Colonic mucosa (tissue), 4 donors: Measurements from ENCODE around the gene CLCA2. TPM values are rescaled to one million over a fixed set of nuclear protein-coding genes. Genes with fewer than 3 reads are reported as not detected.
A peak's percentile ranks its signal among the peaks of the same experiment; 100 is the strongest.

Experiments used
- DNase-seq: peaks from one replicate; pipeline ENCODE4 v3.0.0-alpha.2; 2020
- H3K27ac ChIP-seq: fragments of 200-600 bp; one replicate; pipeline ENCODE4 v1.8.0; 2021
- H3K27me3 ChIP-seq: fragments of 200-600 bp; one replicate; pipeline ENCODE4 v1.8.0; 2021
- H3K36me3 ChIP-seq: fragments of 200-600 bp; one replicate; pipeline ENCODE4 v1.8.0; 2021
- H3K4me1 ChIP-seq: fragments of 200-600 bp; one replicate; pipeline ENCODE4 v1.8.0; 2021; ENCODE audit warnings: mild to moderate bottlenecking
- H3K4me3 ChIP-seq: fragments of 200-600 bp; one replicate; pipeline ENCODE4 v1.8.0; 2021
- H3K9ac ChIP-seq, 2 donors: one replicate each; pipeline ENCODE4 v1.7.0; 2013; ENCODE audit warnings: control low read depth in 2 of 2, low read depth in 2 of 2, low read length in 2 of 2
- H3K9me3 ChIP-seq: fragments of 200-600 bp; one replicate; pipeline ENCODE4 v1.8.0; 2021
- intact Hi-C: fragments of 100-400 bp; cut with DNase I; formaldehyde crosslinking; loops from one replicate; pipeline ENCODE4 v1.14.1; 2022
- total RNA-seq, 2 donors: library from RNA; stranded (reverse); fragmentation: NEBNext Ultra II Directional in 1 of 2; extraction: Animal tissue kit (Norgen Biotek cat#: 25700) in 1 of 2; gene quantifications; one replicate each; pipeline ENCODE4 v1.2.1, GENCODE V29; 2021
- TF ChIP-seq, protein P1 (sequence below): fragments of 200-600 bp; IDR thresholded peaks from one replicate; pipeline ENCODE4 v1.8.0; 2022; ENCODE audit warnings: antibody characterized with exemption, mild to moderate bottlenecking
- donor health status: healthy.
- donor health status: DM: no; HTN: no; CAD: no.
- donor health status: DM: no; HTN: no; CAD: no.

The CLCA2 gene, protein sequence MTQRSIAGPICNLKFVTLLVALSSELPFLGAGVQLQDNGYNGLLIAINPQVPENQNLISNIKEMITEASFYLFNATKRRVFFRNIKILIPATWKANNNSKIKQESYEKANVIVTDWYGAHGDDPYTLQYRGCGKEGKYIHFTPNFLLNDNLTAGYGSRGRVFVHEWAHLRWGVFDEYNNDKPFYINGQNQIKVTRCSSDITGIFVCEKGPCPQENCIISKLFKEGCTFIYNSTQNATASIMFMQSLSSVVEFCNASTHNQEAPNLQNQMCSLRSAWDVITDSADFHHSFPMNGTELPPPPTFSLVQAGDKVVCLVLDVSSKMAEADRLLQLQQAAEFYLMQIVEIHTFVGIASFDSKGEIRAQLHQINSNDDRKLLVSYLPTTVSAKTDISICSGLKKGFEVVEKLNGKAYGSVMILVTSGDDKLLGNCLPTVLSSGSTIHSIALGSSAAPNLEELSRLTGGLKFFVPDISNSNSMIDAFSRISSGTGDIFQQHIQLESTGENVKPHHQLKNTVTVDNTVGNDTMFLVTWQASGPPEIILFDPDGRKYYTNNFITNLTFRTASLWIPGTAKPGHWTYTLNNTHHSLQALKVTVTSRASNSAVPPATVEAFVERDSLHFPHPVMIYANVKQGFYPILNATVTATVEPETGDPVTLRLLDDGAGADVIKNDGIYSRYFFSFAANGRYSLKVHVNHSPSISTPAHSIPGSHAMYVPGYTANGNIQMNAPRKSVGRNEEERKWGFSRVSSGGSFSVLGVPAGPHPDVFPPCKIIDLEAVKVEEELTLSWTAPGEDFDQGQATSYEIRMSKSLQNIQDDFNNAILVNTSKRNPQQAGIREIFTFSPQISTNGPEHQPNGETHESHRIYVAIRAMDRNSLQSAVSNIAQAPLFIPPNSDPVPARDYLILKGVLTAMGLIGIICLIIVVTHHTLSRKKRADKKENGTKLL
- total RNA-seq: 1 to 10 TPM; 1.2 to 1.7 TPM

DNA sequence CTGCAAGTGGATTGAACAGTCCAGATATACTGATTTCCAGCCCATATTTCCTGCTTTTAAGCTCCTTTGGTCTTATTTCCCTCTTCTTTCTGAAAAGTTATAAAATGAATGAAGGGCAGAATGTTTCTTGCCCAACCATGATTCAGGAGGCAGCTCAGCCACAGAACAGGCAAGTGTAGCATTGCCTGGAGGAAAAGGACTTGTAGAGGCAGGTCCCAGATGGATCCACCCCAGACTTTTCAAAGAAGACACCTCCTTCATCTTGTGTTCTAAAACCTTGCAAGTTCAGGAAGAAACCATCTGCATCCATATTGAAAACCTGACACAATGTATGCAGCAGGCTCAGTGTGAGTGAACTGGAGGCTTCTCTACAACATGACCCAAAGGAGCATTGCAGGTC is at the start of gene CLCA2:
Gene CLCA2, plus strand, starts transcription at position 299 of the 400 bp plus-strand sequence. Its CDS starts 77 bp downstream, at position 376.
- no peak within 1 kb of the TSS for H3K4me3 ChIP-seq
- intact Hi-C loops: no loop called here
- no peaks in the 10 kb centered on the region for H3K36me3 ChIP-seq
- H3K9me3 ChIP-seq: no peaks in the 10 kb centered on the region
- H3K9ac ChIP-seq: no peak within 1 kb of the TSS
- TF ChIP-seq, protein P1, sequence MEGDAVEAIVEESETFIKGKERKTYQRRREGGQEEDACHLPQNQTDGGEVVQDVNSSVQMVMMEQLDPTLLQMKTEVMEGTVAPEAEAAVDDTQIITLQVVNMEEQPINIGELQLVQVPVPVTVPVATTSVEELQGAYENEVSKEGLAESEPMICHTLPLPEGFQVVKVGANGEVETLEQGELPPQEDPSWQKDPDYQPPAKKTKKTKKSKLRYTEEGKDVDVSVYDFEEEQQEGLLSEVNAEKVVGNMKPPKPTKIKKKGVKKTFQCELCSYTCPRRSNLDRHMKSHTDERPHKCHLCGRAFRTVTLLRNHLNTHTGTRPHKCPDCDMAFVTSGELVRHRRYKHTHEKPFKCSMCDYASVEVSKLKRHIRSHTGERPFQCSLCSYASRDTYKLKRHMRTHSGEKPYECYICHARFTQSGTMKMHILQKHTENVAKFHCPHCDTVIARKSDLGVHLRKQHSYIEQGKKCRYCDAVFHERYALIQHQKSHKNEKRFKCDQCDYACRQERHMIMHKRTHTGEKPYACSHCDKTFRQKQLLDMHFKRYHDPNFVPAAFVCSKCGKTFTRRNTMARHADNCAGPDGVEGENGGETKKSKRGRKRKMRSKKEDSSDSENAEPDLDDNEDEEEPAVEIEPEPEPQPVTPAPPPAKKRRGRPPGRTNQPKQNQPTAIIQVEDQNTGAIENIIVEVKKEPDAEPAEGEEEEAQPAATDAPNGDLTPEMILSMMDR: no peak
- H3K27me3 ChIP-seq: no peaks in the 10 kb centered on the region
- H3K27ac ChIP-seq: no peak within 1 kb of the TSS
- DNase-seq: no peak
- H3K4me1 ChIP-seq: no peaks in the 10 kb centered on the region

DNA sequence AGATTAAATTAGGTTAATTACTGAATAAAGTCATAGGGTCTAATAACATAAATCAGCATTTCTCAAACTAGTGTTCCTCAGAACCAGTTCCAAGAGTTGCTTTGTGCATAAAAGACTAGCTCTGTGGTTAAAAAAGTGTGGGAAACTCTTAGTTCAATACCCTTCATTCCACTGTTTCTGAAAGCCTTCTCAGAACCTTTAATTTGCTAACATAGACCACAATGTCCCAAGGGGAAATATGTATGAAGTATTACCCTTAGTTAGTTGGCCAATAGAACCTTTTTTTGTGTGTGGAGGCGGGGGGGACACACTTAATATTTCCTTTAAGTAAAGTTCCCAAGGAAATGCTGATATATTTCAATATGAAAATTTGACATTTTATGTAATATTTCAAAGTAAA is 48.3 kb upstream of the CLCA2 start:
- Histone ChIP-seq H3K4me1 (no peaks in the 10 kb centered on the region), H3K36me3 (no peaks in the 10 kb centered on the region), H3K27me3 (no peaks in the 10 kb centered on the region), H3K9ac (no peak overlapping the region), H3K27ac (no peak overlapping the region), H3K9me3 (no peaks in the 10 kb centered on the region), H3K4me3 (no peak overlapping the region)
- DNase-seq: no peak
- TF ChIP-seq, protein P1: no peak
- intact Hi-C loops: no loop called here

DNA sequence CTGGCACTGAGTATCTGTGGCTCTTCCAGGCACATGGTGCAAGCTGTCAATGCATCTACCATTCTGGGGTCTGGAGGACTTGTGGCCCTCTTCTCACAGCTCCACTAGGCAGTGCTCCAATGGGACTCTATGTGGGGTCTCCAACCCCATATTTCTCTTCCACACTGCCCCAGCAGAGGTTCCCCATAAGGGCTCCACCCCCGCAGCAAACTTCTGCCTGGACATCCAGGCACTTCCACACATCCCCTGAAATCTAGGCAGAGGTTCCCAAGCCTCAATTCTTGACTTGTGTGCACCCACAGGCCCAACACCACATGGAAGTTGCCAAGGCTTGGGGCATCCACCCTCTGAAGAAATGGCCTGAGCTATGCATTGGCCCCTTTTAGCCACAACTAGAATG is 46.6 kb upstream of the CLCA2 start:
- no peak overlapping the region for H3K9ac ChIP-seq
- TF ChIP-seq, protein P1: no peak
- H3K27me3 ChIP-seq: no peaks in the 10 kb centered on the region
- no peaks in the 10 kb centered on the region for H3K4me1 ChIP-seq
- H3K36me3 ChIP-seq: no peaks in the 10 kb centered on the region
- no peaks in the 10 kb centered on the region for H3K9me3 ChIP-seq
- intact Hi-C loops: no loop called here
- DNase-seq: no peak
- no peak overlapping the region for H3K4me3 ChIP-seq
- no peak overlapping the region for H3K27ac ChIP-seq

DNA sequence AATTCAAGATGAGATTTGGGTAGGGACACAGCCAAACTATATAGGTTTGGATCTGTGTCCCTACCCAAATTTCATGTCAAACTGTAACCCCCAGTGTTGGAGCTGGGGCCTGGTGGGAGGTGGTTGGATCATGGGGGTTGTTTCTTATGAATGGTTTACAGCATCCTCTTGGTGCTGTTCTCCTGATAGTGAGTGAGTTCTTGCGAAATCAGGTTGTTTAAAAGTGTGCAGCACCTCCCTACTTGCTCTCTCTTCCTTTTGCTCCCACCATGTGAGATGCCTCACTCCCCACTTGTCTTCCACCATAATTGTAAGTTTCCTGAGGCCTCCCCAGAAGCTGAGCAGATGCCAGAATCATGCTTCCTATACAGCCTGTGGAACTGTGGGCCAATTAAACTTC is 45.2 kb upstream of the CLCA2 start:
- no peaks in the 10 kb centered on the region for H3K36me3 ChIP-seq
- no peak for DNase-seq
- no peak overlapping the region for H3K27ac ChIP-seq
- H3K4me1 ChIP-seq: no peaks in the 10 kb centered on the region
- TF ChIP-seq, protein P1: no peak
- intact Hi-C loops: no loop called here
- H3K4me3 ChIP-seq: no peak overlapping the region
- H3K9me3 ChIP-seq: no peaks in the 10 kb centered on the region
- H3K9ac ChIP-seq: no peak overlapping the region
- no peaks in the 10 kb centered on the region for H3K27me3 ChIP-seq

DNA sequence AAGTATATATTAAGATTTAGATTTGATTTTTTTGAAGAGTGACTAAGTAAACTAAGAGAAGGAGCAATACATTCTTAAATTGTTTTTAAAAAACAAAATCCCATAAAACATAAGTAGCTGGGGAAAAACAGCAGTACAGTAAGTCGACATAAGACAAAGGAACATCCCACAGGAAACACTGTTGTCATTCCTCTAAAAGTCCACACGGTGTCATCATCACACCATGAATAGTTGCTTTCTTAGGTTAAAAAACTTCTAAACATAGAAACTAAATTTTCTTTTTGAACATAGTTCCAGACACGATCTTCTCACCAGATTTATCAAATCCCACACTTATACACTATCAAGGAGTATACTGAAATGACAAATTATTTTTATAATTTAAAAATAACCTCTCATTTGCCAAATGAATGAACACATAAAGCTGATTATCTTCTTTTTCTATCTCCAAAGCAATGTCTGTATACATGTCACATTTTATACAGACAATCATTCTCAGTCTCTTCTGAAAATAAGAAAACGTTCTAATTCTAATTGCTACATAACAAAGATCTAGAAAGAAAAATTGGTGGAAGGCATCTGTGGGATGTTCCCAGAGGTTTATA is 43.6 kb upstream of the CLCA2 start:
- H3K27ac ChIP-seq: no peak overlapping the region
- no peak overlapping the region for H3K4me3 ChIP-seq
- intact Hi-C loops: loop anchor here (5.0 kb wide), 1 partner anchor 122 kb away; no protein-coding TSS in a partner anchor
- no peak for DNase-seq
- no peaks in the 10 kb centered on the region for H3K27me3 ChIP-seq
- no peaks in the 10 kb centered on the region for H3K9me3 ChIP-seq
- H3K9ac ChIP-seq: no peak overlapping the region
- H3K4me1 ChIP-seq: no peaks in the 10 kb centered on the region
- TF ChIP-seq, protein P1: peak; percentile 79
- no peaks in the 10 kb centered on the region for H3K36me3 ChIP-seq
